ENCODE results near the gene DVL1. TPM values are rescaled to one million over a fixed set of nuclear protein-coding genes. Genes with fewer than 3 reads are reported as not detected.

DVL1 gene
- total RNA-seq, 1 experiment from 2014 or later: 91.4 TPM

GRCh38 chr1:1355416-1355815 is 6.2 kb upstream of the DVL1 start:
- Mint-ChIP-seq H3K9me3 (no peaks in the 10 kb centered on the region), H3K4me1 (peaks cover 29% of the 10 kb centered on the region), H3K27ac (no peak overlapping the region), H3K27me3 (ENCODE audit: low read depth) (peaks cover 17% of the 10 kb centered on the region), H3K36me3 (no peaks in the 10 kb centered on the region), H3K4me3 (no peak overlapping the region)
- ChIA-PET POLR2A (interaction anchor here (0.8 to 1.3 kb wide), 2 partner anchors 30 to 77 kb away, joined by 3 read pairs; no protein-coding TSS in a partner anchor), CTCF (interaction anchor here (0.7 to 1.2 kb wide), 6 partner anchors 10 to 149 kb away, joined by 3 to 6 read pairs (median 3); no protein-coding TSS in a partner anchor)
- DNase-seq (ENCODE audit: low spot score) (no peak), ATAC-seq (no peak)
- TF ChIP-seq ZBTB21 (CRISPR knock-in tag; IDR thresholded peaks at IDR 0.05; ENCODE audit: borderline replicate concordance) (no peak), FOXP4 (CRISPR knock-in tag; IDR thresholded peaks at IDR 0.05) (0 out of 2 replicates have a peak, but pooled peaks have one; percentile 27), ESRRA (CRISPR knock-in tag; IDR thresholded peaks at IDR 0.05; ENCODE audit: borderline replicate concordance) (no peak), MLX (CRISPR knock-in tag; IDR thresholded peaks at IDR 0.05) (no peak)

- no peak for DNase-seq (ENCODE audit: low spot score)
- no peak overlapping the region for H3K27ac Mint-ChIP-seq
- peaks cover 29% of the 10 kb centered on the region for H3K4me1 Mint-ChIP-seq
- peak overlapping the region; percentile 73 for H3K4me3 Mint-ChIP-seq
- peaks cover 17% of the 10 kb centered on the region for H3K27me3 Mint-ChIP-seq (ENCODE audit: low read depth)
- ChIA-PET CTCF (interaction anchor here (0.6 to 1.5 kb wide), 11 partner anchors 9 to 150 kb away, joined by 3 to 6 read pairs (median 3); partner anchors contain the start of gene AURKAIP1), POLR2A (interaction anchor here (0.6 to 1.1 kb wide), 5 partner anchors 17 to 484 kb away, joined by 3 to 5 read pairs (median 4); no protein-coding TSS in a partner anchor)
- H3K9me3 Mint-ChIP-seq: no peaks in the 10 kb centered on the region
- no peaks in the 10 kb centered on the region for H3K36me3 Mint-ChIP-seq
- no peak for ATAC-seq
- TF ChIP-seq, protein P1, sequence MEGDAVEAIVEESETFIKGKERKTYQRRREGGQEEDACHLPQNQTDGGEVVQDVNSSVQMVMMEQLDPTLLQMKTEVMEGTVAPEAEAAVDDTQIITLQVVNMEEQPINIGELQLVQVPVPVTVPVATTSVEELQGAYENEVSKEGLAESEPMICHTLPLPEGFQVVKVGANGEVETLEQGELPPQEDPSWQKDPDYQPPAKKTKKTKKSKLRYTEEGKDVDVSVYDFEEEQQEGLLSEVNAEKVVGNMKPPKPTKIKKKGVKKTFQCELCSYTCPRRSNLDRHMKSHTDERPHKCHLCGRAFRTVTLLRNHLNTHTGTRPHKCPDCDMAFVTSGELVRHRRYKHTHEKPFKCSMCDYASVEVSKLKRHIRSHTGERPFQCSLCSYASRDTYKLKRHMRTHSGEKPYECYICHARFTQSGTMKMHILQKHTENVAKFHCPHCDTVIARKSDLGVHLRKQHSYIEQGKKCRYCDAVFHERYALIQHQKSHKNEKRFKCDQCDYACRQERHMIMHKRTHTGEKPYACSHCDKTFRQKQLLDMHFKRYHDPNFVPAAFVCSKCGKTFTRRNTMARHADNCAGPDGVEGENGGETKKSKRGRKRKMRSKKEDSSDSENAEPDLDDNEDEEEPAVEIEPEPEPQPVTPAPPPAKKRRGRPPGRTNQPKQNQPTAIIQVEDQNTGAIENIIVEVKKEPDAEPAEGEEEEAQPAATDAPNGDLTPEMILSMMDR (IDR thresholded peaks at IDR 0.05): no peak
- 0 out of 2 replicates have a peak, but pooled peaks have one; percentile 41 for TF ChIP-seq AR (CRISPR knock-in tag; IDR thresholded peaks at IDR 0.05)
- no peak for TF ChIP-seq ZMAT4 (CRISPR knock-in tag; IDR thresholded peaks at IDR 0.05)
- no peak for TF ChIP-seq NR3C1 (CRISPR knock-in tag; conservative IDR thresholded peaks at IDR 0.05; ENCODE audit: low read depth)
- TF ChIP-seq NFYB (CRISPR knock-in tag; conservative IDR thresholded peaks at IDR 0.05; ENCODE audit: low read depth): 0 out of 2 replicates have a peak, but pooled peaks have one; percentile 27
- TF ChIP-seq, protein P2, sequence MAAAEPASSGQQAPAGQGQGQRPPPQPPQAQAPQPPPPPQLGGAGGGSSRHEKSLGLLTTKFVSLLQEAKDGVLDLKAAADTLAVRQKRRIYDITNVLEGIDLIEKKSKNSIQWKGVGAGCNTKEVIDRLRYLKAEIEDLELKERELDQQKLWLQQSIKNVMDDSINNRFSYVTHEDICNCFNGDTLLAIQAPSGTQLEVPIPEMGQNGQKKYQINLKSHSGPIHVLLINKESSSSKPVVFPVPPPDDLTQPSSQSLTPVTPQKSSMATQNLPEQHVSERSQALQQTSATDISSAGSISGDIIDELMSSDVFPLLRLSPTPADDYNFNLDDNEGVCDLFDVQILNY (CRISPR knock-in tag; IDR thresholded peaks at IDR 0.05): 0 out of 2 replicates have a peak, but pooled peaks have one; percentile 36
- no peak for TF ChIP-seq NFATC4 (CRISPR knock-in tag; IDR thresholded peaks at IDR 0.05)
- TF ChIP-seq SMAD3 (CRISPR knock-in tag; IDR thresholded peaks at IDR 0.05; ENCODE audit: borderline replicate concordance): no peak
- TF ChIP-seq, protein P3, sequence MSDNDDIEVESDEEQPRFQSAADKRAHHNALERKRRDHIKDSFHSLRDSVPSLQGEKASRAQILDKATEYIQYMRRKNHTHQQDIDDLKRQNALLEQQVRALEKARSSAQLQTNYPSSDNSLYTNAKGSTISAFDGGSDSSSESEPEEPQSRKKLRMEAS (CRISPR knock-in tag; IDR thresholded peaks at IDR 0.05): peak; percentile 39; the same call in 1 of the 2 replicates
- peak; percentile 7; the same call in 1 of the 2 replicates for TF ChIP-seq TP53 (CRISPR knock-in tag; IDR thresholded peaks at IDR 0.05)
- peak; percentile 44; the same call in 1 of the 2 replicates for TF ChIP-seq EMX1 (CRISPR knock-in tag; IDR thresholded peaks at IDR 0.05)
- TF ChIP-seq AFF4 (CRISPR knock-in tag; IDR thresholded peaks at IDR 0.05; ENCODE audit: borderline replicate concordance): no peak
- no peak for TF ChIP-seq FOXJ3 (CRISPR knock-in tag; IDR thresholded peaks at IDR 0.05; ENCODE audit: borderline replicate concordance)
- TF ChIP-seq TEAD1 (CRISPR knock-in tag; IDR thresholded peaks at IDR 0.05): no peak
- no peak for TF ChIP-seq JAZF1 (CRISPR knock-in tag; IDR thresholded peaks at IDR 0.05)
Measured at GRCh38 chr1:1354271-1355247, 5.3 kb upstream of the DVL1 start.

All from WTC11 (cell line).